ENCODE results near the gene CYBA.

Gene CYBA

DNA sequence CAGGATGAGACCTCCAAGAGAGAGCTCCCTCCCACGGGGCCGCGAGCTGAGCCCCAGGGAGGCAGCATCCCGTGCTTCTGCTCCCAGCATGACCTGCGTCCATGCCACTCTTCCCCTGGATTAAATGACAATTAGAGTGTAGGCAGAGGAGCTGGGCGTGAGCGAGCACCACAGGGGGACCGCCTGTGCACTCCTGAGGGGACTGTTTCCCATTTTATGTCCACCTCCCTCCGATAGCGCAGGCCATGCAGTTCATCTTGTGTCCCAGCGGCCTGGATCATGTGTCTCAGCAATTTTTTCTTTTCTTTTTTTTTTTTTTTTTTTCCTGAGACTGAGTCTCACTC lies 18.3 kb downstream of the CYBA start:
- no peaks in the 10 kb centered on the region for H3K27me3 ChIP-seq (ENCODE audit: insufficient read depth, low read length)
- no peak for DNase-seq
- H4K12ac ChIP-seq (ENCODE audit: low read depth, low read length), result no peak overlapping the region
- no peak overlapping the region for H3K4me2 ChIP-seq (ENCODE audit: low read length)
- no peak overlapping the region for H4K91ac ChIP-seq (ENCODE audit: low read depth, low read length)
- H2BK12ac ChIP-seq (ENCODE audit: low read length), result no peak overlapping the region
- H4K8ac ChIP-seq (ENCODE audit: low read depth, low read length), result no peak overlapping the region
- H3K27ac ChIP-seq (ENCODE audit: low read depth, low read length), result no peak overlapping the region
- H3K23ac ChIP-seq (ENCODE audit: low read length), result no peak overlapping the region
- H2BK5ac ChIP-seq (ENCODE audit: low read depth, low read length, poor library complexity), result no peak overlapping the region
- no peak overlapping the region for H3K9ac ChIP-seq (ENCODE audit: low read length)
- H2BK120ac ChIP-seq (ENCODE audit: insufficient read depth, low read length, poor library complexity), result no peak overlapping the region
- no peaks in the 10 kb centered on the region for H3K9me3 ChIP-seq (ENCODE audit: insufficient read depth, low read depth, low read length)
- H3K4me3 ChIP-seq (ENCODE audit: low read depth, low read length), result no peak overlapping the region
- H3K4me1 ChIP-seq (ENCODE audit: control insufficient read depth in 1 of 2, insufficient read depth in 2 of 2, low read length in 2 of 2), result peaks cover 19% of the 10 kb centered on the region in 2 experiments
- H2AK5ac ChIP-seq (ENCODE audit: low read length), result no peak overlapping the region
- peaks cover 17% of the 10 kb centered on the region for H3K79me1 ChIP-seq (ENCODE audit: low read length)
- no peak overlapping the region for H3K14ac ChIP-seq (ENCODE audit: low read length)
- no peak overlapping the region for H2AFZ ChIP-seq (ENCODE audit: insufficient read depth, low read length, poor library complexity)
- no peak overlapping the region for H3K18ac ChIP-seq (ENCODE audit: low read length)
- no peaks in the 10 kb centered on the region for H3K79me2 ChIP-seq (ENCODE audit: control insufficient read depth, insufficient read depth, low read length, poor library complexity)
- H3K4ac ChIP-seq (ENCODE audit: low read depth, low read length), result no peak overlapping the region
- peaks cover 47 to 48% of the 10 kb centered on the region in 2 experiments for H3K36me3 ChIP-seq (ENCODE audit: control insufficient read depth in 1 of 2, insufficient read depth in 2 of 2, low read length in 2 of 2)
- WGBS (ENCODE audit: extremely low coverage, insufficient coverage, insufficient read length), result no CpG with 5 or more reads among the region's 11 CpGs

- Histone ChIP-seq H3K4me1 (ENCODE audit: control insufficient read depth in 1 of 2, insufficient read depth in 2 of 2, low read length in 2 of 2) (peaks cover 19% of the 10 kb centered on the region in 2 experiments), H3K79me2 (ENCODE audit: control insufficient read depth, insufficient read depth, low read length, poor library complexity) (no peaks in the 10 kb centered on the region), H3K4me3 (ENCODE audit: low read depth, low read length) (no peak overlapping the region), H3K4ac (ENCODE audit: low read depth, low read length) (no peak overlapping the region), H3K18ac (ENCODE audit: low read length) (no peak overlapping the region), H2BK5ac (ENCODE audit: low read depth, low read length, poor library complexity) (no peak overlapping the region), H3K9ac (ENCODE audit: low read length) (no peak overlapping the region), H3K79me1 (ENCODE audit: low read length) (peaks cover 17% of the 10 kb centered on the region), H2AFZ (ENCODE audit: insufficient read depth, low read length, poor library complexity) (no peak overlapping the region), H4K91ac (ENCODE audit: low read depth, low read length) (no peak overlapping the region), H3K14ac (ENCODE audit: low read length) (no peak overlapping the region), H2BK12ac (ENCODE audit: low read length) (no peak overlapping the region), H3K23ac (ENCODE audit: low read length) (no peak overlapping the region), H4K12ac (ENCODE audit: low read depth, low read length) (no peak overlapping the region), H3K4me2 (ENCODE audit: low read length) (no peak overlapping the region), H3K27me3 (ENCODE audit: insufficient read depth, low read length) (no peaks in the 10 kb centered on the region), H3K36me3 (ENCODE audit: control insufficient read depth in 1 of 2, insufficient read depth in 2 of 2, low read length in 2 of 2) (peaks cover 50 to 52% of the 10 kb centered on the region in 2 experiments), H3K9me3 (ENCODE audit: insufficient read depth, low read depth, low read length) (no peaks in the 10 kb centered on the region), H3K27ac (ENCODE audit: low read depth, low read length) (no peak overlapping the region), H2BK120ac (ENCODE audit: insufficient read depth, low read length, poor library complexity) (no peak overlapping the region), H2AK5ac (ENCODE audit: low read length) (no peak overlapping the region), H4K8ac (ENCODE audit: low read depth, low read length) (no peak overlapping the region)
- WGBS (ENCODE audit: extremely low coverage, insufficient coverage, insufficient read length), result no CpG with 5 or more reads among the region's 30 CpGs
- no peak for DNase-seq
Measured at GRCh38 chr16:88631920-88632586, 18.8 kb downstream of the CYBA start.

GRCh38 chr16:88631384-88631783 lies 19.5 kb downstream of the CYBA start:
- H3K9ac ChIP-seq (ENCODE audit: low read length), result no peak overlapping the region
- H3K14ac ChIP-seq (ENCODE audit: low read length), result no peak overlapping the region
- H2BK5ac ChIP-seq (ENCODE audit: low read depth, low read length, poor library complexity), result no peak overlapping the region
- H2BK12ac ChIP-seq (ENCODE audit: low read length), result no peak overlapping the region
- no peak overlapping the region for H3K23ac ChIP-seq (ENCODE audit: low read length)
- H3K79me1 ChIP-seq (ENCODE audit: low read length), result peaks cover 17% of the 10 kb centered on the region
- H3K27me3 ChIP-seq (ENCODE audit: insufficient read depth, low read length), result no peaks in the 10 kb centered on the region
- H3K18ac ChIP-seq (ENCODE audit: low read length), result no peak overlapping the region
- H3K27ac ChIP-seq (ENCODE audit: low read depth, low read length), result no peak overlapping the region
- H4K12ac ChIP-seq (ENCODE audit: low read depth, low read length), result no peak overlapping the region
- no CpG with 5 or more reads among the region's 16 CpGs for WGBS (ENCODE audit: extremely low coverage, insufficient coverage, insufficient read length)
- no peak overlapping the region for H4K8ac ChIP-seq (ENCODE audit: low read depth, low read length)
- peaks cover 19% of the 10 kb centered on the region in 2 experiments for H3K4me1 ChIP-seq (ENCODE audit: control insufficient read depth in 1 of 2, insufficient read depth in 2 of 2, low read length in 2 of 2)
- no peak for DNase-seq
- H2AFZ ChIP-seq (ENCODE audit: insufficient read depth, low read length, poor library complexity), result no peak overlapping the region
- H3K4me2 ChIP-seq (ENCODE audit: low read length), result no peak overlapping the region
- H3K9me3 ChIP-seq (ENCODE audit: insufficient read depth, low read depth, low read length), result no peaks in the 10 kb centered on the region
- no peak overlapping the region for H3K4ac ChIP-seq (ENCODE audit: low read depth, low read length)
- no peak overlapping the region for H2AK5ac ChIP-seq (ENCODE audit: low read length)
- no peak overlapping the region for H2BK120ac ChIP-seq (ENCODE audit: insufficient read depth, low read length, poor library complexity)
- H3K36me3 ChIP-seq (ENCODE audit: control insufficient read depth in 1 of 2, insufficient read depth in 2 of 2, low read length in 2 of 2), result peaks cover 55 to 56% of the 10 kb centered on the region in 2 experiments
- H3K79me2 ChIP-seq (ENCODE audit: control insufficient read depth, insufficient read depth, low read length, poor library complexity), result no peaks in the 10 kb centered on the region
- H4K91ac ChIP-seq (ENCODE audit: low read depth, low read length), result no peak overlapping the region
- no peak overlapping the region for H3K4me3 ChIP-seq (ENCODE audit: low read depth, low read length)

DNA sequence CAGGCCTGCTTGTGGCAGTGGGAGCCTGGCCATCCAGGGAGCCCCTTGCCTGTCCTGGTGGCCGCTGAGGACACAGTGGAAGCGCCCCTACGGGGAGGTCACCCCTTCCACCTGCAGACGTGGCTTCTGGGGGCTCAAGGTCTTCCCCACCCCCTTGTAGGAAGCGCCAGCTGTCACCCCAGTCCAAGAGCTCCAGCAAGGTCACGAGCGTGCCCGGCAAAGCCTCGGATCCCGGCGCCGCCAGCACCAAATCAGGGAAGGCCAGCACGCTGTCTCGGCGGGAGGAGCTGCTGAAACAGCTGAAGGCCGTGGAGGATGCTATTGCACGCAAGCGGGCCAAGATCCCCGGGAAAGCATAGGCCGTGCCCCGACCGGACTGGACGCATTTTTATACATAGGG lies 19.9 kb downstream of the CYBA start:
- no peak overlapping the region for H3K27ac ChIP-seq (ENCODE audit: low read depth, low read length)
- H2BK120ac ChIP-seq (ENCODE audit: insufficient read depth, low read length, poor library complexity), result no peak overlapping the region
- H3K18ac ChIP-seq (ENCODE audit: low read length), result no peak overlapping the region
- H2BK5ac ChIP-seq (ENCODE audit: low read depth, low read length, poor library complexity), result no peak overlapping the region
- H3K9me3 ChIP-seq (ENCODE audit: insufficient read depth, low read depth, low read length), result no peaks in the 10 kb centered on the region
- no peak overlapping the region for H2AK5ac ChIP-seq (ENCODE audit: low read length)
- H2AFZ ChIP-seq (ENCODE audit: insufficient read depth, low read length, poor library complexity), result no peak overlapping the region
- peaks cover 17% of the 10 kb centered on the region for H3K79me1 ChIP-seq (ENCODE audit: low read length)
- no peak overlapping the region for H4K91ac ChIP-seq (ENCODE audit: low read depth, low read length)
- H3K14ac ChIP-seq (ENCODE audit: low read length), result no peak overlapping the region
- H3K4ac ChIP-seq (ENCODE audit: low read depth, low read length), result no peak overlapping the region
- no peak overlapping the region for H4K8ac ChIP-seq (ENCODE audit: low read depth, low read length)
- H3K4me2 ChIP-seq (ENCODE audit: low read length), result no peak overlapping the region
- no peak overlapping the region for H3K4me3 ChIP-seq (ENCODE audit: low read depth, low read length)
- no peak overlapping the region for H3K23ac ChIP-seq (ENCODE audit: low read length)
- H3K4me1 ChIP-seq (ENCODE audit: control insufficient read depth in 1 of 2, insufficient read depth in 2 of 2, low read length in 2 of 2), result peaks cover 19% of the 10 kb centered on the region in 2 experiments
- WGBS (ENCODE audit: extremely low coverage, insufficient coverage, insufficient read length), result no CpG with 5 or more reads among the region's 23 CpGs
- no peaks in the 10 kb centered on the region for H3K27me3 ChIP-seq (ENCODE audit: insufficient read depth, low read length)
- H4K12ac ChIP-seq (ENCODE audit: low read depth, low read length), result no peak overlapping the region
- DNase-seq, result no peak
- peaks cover 55 to 57% of the 10 kb centered on the region in 2 experiments for H3K36me3 ChIP-seq (ENCODE audit: control insufficient read depth in 1 of 2, insufficient read depth in 2 of 2, low read length in 2 of 2)
- H3K9ac ChIP-seq (ENCODE audit: low read length), result no peak overlapping the region
- H3K79me2 ChIP-seq (ENCODE audit: control insufficient read depth, insufficient read depth, low read length, poor library complexity), result no peaks in the 10 kb centered on the region
- no peak overlapping the region for H2BK12ac ChIP-seq (ENCODE audit: low read length)

Data from trophoblast cell (in vitro differentiated cells and primary cell).